Measurements from ENCODE around the gene SEMA4D.

SEMA4D gene

DNA sequence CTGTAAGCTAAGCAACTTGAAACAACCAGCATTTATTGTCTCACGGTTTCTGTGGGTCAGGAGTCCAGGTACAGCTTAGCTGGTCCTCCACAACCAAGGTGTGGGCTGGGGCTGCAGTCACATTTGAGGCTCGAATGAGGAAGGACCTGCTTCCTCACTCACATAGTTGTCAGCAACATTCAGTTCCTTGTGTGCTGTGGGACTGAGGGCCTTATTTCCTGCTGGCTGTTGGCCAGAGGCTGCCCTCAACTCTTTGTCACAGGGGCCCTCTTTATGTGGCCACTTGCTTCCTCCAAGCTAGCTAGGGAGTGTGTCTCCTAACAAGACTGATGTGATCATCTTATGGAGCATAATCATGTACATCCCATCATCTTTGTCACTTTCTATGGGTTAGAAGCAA, 29.2 kb upstream of the SEMA4D start:
- no peak for DNase-seq

DNA sequence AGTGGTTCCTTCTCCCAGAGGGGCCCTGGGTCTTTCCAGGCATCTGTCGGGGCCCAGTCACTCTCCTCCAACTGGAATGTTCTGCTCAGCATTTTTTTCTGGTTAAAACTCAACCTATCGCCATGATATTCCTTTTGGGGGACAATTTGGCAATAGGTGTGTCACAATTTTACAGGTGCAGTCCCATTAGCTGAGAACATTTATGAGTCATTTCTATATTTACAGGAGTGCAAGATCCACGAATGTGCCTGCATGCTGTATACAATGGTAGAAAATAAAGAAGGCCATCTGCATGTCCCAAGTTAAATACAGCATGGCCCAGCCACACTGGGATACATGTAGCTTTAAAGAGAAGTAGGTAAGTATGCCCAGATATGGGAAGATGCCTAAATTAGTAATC, 28.8 kb upstream of the SEMA4D start:
- DNase-seq: no peak

DNA sequence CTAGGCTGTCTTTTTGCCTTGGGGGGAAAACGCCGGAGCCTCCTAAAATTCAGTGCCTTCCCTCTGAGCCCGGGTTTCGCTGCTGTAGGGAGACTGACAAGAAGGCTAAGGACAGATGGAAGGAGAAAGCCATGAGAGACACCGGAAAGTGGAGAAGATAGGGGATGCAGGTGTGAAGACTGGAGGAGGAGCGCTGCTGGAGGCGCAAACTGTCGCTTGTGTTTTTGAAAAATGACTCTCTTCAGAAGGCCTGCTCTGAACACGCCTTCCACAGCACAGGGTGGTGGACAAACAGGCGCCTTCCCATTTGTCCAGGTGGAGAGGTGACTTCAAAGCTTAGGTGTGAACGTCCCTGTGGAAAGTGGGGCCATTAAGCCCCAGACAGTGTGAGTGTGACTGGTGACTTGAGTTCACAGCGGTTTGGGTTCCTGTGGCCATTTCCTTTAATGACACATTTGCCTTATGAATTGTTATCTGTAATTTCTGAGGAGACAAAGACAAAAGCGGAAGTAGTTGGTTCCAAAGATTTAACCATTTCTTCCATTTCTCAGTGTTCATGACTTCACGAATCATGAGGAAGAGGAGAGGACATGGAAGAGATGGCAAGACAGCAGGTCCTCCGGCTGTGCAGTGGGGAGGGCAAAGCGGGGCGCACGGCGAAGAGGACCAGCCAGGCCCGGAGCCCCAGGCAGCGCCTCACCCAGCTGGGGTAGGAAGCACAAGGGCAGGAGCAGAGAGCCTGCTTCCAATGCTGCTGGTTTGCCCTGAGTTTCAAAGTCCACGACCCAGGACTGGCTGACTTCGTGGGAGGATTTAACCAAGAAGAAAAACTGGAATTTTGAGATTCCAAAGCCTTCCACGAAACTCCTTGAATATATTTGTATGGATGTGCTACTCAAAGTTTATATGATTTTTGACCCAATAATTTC, 27.8 kb upstream of the SEMA4D start:
- DNase-seq: no peak

DNA sequence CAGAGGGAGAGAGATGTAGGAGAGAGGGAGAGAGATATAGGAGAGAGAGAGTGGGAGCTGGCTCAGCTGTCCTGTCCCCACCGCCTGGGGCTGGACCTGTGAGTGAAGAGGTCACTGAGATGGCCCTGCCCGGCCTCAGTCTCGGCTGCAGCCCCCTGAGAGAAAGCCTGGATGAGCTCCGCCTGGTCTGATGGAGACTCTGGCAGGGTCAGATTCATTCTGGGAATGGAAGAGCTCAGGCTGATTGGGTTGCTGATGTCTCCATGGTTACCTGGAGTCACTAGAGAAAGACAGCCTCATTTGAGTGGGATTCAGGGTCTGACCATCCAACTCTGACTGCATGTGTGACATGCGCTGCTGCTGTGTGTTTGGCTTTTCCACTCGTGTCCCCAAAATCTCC, 27.1 kb upstream of the SEMA4D start:
- no peak for DNase-seq

DNA sequence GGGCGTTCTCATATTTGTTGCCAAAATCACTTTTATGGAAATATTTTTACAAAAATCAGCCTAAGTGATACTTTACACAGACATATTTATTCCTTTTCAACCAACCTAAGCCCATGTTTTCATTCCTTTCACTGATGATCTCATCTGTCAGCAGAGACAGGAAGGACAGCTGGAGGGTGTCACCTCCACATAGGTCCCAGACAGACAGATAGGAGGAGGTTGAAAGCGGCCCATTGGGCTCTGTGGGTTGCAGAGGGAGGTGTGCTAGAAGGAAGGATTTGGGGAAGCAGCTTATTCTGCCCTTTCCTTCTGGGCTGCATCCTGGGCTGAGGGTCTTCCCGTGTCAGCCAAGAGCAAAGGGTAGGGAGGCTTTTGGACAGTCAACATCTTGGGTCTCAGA, 26.0 kb upstream of the SEMA4D start:
- no peak for DNase-seq

DNA sequence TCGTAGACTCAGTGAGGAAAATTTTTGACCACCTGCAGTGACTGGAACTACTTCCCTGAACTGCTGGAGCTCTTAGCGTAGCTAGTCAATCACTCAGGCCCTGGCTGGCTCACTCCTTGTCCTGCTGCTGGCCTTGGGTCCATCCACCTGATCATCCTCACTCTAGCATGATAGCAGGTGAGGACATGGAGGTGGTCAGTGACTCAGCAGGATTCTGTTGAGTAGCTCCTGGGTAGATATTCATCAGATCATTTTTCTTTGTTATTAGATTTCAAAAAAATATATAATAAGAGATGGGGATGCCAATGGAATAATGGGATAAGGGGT, 25.0 kb upstream of the SEMA4D start:
- DNase-seq: no peak

DNA sequence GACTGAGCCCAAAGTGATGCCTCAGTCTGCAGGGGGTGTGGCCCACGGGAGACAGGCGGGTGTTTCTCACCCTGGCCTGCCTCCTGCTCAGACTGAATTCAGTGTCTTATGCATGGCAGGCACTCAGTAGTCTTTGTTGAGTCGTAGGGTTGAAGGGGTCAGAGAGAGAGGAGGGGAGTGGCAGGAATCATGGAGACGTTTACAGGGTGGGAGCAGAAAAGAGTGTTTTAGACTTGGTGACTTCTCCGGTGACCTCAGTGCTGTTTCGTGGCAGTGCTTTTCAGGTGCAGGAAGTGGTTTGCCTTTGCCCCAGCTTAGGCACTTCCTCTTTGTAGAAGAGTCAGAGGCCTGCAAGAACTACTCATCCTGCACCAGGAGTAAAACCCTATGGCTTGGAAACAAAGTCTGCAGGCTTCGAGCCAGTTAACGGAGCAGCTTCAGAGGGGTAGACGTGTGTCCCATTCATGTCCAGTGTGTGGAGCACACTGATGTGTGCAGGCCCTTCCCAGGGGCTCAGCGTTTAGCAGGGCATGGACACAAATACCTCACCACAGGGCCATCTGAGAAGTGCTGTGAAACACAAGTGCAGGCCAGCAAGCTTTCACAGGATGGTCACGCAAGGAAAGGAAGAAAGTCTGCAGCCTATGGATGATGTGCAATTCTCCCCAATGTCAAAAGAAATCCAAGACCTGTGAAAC, 24.5 kb upstream of the SEMA4D start:
- no peak for DNase-seq

DNA sequence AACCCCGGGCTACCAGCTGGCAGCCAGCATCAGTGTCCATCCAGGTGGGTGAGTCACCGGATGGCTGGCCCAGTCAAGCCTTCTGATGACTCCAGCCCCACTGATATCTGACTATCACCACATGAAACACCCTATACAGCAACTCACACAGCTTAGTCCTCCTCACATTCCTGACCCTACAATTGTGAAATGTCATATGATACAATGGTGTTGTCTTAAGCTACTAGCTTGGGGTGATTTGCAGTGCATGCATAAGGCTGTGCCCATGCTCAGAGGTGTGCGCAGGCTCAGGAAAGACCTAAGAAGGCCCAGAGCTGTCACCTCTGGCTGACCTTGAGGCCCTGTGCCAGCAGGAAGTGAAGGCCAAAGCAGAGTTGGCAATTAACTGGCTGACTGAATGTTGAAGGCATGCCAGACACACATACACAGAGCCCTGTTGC, 21.5 kb upstream of the SEMA4D start:
- no peak for DNase-seq

DNA sequence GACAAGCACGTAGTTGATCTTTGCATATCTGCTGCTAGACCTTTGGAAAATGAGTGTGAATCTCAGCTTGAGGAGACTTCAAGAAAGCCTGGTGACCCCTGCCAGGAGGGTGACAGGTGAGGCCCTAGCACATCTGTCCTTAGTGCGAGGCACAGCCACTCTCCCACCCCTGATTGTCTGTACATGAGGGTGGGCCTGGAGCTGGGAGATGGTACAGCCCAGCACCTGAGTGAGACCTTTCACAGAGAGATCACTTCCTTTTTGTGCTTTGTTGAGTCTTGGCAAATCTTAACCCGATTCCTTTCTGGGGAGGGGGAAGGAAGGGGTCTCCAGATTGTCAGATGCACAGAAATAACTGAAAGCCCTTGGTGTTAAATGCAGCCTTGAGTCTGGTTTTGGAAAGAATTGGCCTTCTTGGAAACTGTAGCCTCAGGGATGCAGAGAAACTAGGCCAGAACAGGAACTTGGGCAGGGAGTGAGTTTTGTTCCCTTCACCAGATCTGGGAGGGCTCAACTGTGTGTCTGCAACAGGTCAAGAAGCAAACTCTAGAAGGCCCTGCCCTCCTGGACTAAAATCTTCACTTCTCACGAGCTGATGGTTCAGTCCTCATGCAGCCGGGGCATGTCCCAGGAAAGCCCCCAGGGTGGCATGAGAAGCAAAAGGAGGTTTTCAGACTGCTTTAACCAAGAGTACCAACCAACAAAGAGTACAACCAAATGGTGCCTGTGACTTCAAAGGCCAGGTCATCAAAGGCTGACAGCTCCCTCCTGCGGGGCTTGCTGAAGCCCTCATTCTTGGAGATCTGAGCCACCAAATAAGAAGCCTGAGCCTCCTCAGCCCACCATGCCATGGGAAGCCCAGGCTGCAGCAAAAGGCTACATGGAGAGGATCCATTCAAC, 20.8 kb upstream of the SEMA4D start:
- DNase-seq: no peak

DNA sequence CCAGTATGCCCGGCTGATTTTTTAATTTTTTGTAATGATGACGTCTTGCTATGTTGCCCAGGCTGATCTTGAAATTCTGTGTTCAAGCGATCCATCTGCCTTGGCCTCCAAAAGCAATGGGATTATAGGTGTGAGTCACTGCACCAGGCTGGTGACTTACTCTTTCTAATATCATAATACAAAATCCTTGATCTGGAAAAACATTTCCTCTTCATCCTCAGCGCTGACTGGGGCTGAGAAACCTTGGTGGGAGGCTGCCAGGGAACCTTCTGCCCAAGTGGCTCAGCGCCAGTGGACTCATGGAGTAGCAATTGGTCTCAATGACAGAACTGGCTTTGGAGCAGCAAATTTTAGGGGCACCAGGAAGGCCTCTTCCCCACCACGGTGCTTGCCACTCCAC, 17.5 kb upstream of the SEMA4D start:
- DNase-seq: no peak

DNA sequence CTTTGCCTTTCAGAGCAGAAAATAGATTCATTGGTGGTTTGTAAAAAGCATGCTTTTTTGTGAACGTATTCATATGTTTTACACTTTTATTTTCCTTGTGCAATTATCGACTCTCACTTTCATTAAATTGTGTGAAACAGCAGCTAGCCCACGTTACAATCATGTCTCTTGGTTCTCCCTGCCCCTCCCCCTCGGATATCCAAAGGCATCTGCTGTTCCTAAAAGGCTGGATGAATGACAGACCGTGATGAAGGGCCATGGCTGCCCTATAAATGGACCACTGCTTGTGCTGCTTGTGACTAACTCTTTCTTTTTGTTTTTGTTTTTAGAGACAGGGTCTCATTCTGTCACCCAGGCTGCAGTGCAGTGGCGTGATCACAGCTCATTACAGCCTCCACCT, 17.0 kb upstream of the SEMA4D start:
- no peak for DNase-seq

DNA sequence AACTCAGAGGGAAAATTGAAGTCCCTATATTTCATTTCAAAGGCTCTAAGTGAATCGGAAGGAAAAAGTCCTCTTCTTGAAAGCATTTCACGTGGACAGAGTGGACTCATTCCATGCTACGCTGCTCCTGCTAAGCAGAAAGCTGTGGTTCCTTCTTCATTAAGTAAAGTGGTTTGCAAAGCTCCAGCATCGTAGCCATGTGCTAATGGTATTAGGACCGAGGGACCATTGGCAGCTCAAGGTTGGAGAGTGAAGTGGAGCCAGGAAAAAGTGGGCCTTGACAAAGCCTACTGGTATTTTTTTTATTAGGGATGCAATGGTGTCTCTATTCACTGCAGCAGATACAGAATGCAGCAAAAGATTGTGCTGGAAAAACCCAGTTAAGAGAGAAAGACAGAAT, 16.4 kb upstream of the SEMA4D start:
- no peak for DNase-seq

DNA sequence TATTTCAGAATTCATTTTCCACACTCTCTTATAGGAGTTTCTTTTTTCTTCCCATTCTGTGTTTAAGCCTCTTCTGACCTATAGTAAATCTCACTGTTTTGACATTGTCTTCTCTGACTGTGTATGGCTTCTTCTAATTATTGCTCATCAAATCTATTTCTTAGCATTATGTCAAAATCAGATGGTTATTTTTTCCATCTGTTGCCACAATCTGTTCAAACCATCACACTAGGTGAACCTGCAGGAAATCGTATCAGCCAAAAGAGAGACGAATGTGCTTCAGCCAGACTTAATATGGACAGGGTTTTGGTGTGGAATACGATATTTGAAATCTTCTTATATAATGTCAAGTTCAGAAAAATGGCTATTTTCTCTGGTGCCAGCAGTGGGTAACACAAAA, 15.9 kb upstream of the SEMA4D start:
- no peak for DNase-seq

DNA sequence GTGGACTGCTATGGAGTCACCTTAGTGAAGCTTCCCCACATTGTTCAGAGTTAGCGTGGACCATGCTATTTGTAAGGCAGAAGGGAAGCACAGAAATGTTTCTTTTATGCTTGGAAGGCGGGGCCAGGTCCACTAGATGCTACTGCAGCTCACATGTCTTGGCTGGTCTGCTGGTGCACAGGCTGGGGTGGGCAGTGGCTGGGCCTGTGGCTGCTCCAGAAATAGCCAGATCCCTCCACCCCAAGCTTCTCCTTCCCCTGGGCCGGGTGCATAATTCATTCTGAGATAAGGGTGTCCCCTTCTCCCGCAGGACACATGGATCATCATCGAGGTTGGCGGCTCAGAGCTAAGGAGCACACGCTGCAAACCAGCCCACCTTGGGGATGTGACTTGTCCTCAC, 14.5 kb upstream of the SEMA4D start:
- no peak for DNase-seq

DNA sequence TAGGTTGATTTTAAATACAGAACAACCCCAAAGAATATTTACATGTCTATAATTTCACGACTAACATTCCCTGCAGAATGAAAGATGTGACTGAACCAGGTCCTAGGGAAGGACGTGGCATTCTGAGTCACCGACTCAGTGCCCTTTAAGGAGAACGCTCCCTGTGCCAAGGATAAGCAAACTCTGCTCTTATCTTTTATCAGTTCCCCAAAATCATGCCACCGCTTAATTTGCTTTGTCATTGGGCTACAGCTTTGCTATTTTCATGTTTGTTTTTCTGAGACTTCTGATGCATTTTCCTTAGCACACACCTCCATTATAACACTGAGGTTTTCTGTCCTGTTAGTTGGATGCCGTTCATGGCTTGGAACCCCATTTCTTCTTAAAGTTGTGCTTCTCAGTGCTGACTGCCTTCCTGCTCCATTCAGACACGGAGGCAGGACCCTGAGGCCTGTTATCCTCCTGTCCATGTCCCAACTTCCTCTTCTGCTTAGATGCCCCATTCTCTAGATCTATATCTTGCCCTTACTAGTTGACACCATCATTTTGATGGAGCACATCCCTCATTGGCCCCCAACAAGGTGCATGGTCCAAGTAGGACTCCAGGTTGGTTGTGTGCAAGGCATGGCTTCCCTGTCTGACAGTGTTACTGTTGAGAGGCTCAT, 11.2 kb upstream of the SEMA4D start:
- DNase-seq: no peak

DNA sequence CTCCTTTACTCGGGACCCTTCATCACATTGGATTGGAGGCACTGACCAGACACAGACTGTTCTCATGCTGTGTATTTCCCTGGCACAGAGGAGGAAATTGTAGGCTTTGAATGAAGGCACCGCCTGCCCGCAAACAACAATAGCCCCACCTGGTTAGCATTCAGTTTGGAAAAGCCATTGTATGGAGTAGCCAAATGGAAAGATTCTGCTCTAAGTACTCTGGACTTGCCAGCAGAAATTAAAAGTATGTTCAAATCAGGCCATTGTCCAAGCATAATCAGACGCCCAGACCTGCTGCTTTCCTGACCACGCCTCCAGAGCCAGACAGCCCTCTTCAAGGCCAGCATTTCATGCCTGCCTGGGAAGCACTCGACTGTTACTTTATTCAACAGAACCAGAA, 8.0 kb upstream of the SEMA4D start:
- DNase-seq: no peak

DNA sequence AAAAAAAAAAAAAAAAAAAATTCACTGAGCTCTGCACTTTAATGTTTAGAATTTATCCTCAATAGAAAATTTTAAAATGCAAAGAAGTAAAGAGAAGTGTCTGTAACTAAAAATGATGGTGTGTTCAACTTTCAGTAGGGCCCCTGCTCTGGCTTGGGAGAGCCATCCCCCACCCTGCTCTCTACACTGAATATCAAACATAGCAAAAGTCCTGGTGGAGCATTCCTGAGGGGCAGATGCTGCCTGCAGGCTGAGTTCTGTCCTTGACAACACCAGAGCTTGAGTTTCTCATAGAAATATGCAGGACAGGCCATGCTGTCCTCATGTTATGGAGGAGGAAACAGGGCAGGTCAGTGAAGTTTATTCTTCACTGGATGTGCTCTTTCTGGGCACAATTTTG, 7.1 kb upstream of the SEMA4D start:
- no peak for DNase-seq

DNA sequence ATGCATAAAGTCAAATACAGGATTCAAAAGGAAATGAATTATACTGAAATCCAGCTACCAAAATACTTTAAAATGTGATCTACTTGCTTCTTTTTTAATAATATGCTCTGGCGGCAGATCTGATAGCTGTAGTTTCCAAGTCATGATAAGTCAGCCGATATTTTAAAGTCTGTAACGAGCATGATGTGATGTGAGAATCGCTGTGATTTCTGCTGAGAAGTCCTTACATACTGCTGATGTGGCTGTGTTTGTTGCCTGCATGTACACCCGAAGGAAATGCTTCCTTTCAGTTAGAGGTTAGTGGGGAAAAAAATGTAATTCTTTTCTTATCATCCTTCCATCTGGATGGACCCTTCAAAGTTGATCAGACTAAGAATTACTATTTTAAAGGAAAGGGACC, 4.8 kb upstream of the SEMA4D start:
- no peak for DNase-seq

DNA sequence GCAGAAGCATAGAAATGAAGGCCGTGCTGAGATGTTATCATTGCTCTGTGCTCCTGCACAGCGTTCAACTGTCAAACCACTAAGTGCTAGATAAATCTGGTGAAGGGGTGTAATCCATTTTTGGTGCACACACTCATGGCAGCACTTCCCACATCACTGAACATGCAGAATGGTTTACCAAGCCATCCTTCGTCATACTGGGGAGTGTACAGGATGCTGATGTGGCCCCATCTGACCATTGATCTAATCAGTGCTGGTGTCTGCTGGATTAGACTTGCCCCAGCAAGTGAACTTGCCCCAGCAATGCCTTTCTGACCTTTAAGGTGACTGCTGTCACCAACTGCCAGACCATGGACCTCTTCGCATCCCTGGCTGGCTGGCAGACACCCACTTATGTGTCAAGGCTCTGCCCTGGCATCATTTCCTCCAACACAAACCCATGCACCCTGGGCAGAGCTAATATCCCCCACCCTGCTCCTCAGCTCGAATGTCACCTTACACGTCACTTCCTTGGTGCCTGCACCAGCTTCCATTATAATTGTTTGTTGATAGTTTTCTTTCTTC, 4.2 kb upstream of the SEMA4D start:
- DNase-seq: no peak

DNA sequence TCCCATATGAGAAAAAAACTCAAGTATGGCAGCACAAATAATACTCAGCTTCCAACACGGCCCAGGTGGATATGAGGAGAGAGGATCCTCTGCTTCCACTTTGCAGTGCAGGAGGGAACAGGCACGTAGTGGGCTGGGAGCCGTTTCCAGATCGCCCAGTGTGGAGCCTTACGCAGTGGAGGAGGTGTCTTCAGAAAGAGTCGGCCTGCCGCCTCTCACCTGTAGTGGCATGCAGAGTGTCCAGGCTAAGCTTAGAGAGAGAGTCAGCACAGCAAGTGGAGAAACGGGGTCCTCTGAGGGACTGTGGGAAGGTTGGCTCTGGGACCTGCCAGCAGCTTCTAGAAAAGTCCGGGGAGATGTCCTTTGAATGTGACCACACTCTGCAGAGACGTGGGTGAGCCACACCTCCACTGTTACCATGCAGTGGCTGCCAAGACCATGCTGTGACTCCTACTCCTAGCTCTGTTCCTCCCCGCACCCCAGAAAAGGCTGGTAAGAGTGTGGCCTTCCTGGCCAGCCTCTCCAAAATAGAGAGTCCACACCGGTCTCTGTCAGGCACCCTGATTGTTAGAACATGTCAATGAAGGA, 3.5 kb upstream of the SEMA4D start:
- DNase-seq: no peak

DNA sequence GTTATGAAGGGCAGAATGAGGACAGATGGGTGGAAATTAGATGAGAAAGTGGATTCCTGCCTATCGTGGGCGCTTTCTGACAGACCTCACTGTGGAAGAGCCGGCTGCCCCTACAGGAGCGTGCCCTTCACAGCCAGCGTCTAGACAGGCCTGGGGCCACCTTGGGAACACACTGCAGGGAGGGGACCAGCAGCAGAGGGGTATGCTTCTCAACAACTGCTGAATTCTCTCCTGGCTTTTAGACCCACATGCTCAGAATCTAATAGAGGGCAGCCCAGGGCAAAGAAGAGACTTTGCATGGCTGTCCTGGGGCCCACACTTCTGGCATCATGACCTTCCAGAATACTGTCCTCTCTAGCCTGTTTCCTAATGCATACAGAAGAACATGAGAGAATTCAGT, 2.1 kb upstream of the SEMA4D start:
- DNase-seq: no peak

DNA sequence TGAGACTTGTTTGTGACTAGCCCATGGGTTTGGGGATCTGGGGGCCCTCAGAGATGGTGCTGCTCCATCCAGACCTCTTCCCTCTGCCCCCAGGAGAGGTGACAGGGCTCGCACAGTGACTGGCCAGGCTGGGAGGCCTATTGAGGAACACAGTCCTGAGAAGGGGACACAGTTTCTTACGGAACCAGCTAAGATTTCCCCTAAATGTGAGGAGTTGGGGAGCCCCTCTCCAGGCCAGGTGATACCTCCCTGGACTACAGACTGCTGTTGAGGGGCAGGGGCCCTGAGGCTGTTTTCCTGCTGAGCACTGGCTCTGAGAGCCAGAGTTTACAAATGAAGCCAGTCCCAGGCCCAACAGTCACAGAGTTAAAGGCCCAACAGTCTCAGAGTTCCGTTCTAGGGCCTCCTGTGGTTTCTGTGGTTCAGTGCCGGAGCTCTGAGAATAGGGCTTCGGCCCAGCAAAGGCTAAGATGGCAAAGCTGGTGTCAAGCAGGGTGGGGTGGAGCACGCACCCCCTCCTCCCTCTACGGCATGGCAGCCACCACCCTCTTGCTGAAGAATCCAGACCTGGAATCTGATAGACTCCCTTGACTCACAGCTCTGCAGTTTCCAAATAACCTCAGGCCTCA, 1.1 kb upstream of the SEMA4D start:
- DNase-seq: no peak
